Epithelial cell of esophagus (primary cell): ENCODE results near the gene LRRC8B.
"Not testable (repeated sequence)": the region's sequence is repeated elsewhere in the genome, so short reads cannot be mapped to it uniquely, and the experiment has no call there.

ENCODE experiments used
- DNase-seq: peaks from one replicate; pipeline ENCODE4 v3.0.0; 2010; ENCODE audit warnings: low read depth
- H3K4me3 ChIP-seq: 2 replicates; pipeline ENCODE4 v1.5.1; 2011; ENCODE audit warnings: mild to moderate bottlenecking, low read length, control low read depth
- CTCF ChIP-seq: IDR thresholded peaks from 2 replicates; pipeline ENCODE4 v1.5.1; 2011; ENCODE audit warnings: low read depth, mild to moderate bottlenecking, low read length, control low read depth, inconsistent platforms; ENCODE audit not compliant: insufficient read depth; ENCODE audit errors: missing control alignments

The LRRC8B gene

DNA sequence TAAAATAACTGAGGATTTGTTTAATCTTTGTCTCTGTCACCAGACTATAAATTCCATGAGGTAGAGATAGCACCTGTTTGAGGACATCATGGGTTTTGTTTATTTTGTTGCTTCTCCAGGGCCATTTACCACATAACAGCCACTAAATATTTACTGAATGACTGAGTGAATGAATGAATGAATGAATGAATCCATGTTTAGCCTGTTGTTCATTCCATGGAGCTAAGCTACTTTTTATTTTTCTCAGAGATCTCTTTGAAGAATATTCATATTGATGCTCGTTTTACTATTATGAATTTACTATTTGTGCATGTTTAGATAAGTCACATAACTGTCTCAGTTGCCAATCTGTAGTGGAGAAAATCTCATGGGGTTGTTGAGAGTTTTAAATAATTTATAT, 17.7 kb downstream of the LRRC8B start:
- DNase-seq, result no peak
- H3K4me3 ChIP-seq, result no peak overlapping the region
- no peak for TF ChIP-seq CTCF

- DNase-seq, H3K4me3 ChIP-seq: not testable (repeated sequence)
Measured at GRCh38 chr1:89543632-89544031, 19.0 kb downstream of the LRRC8B start.

GRCh38 chr1:89545264-89546038, 20.8 kb downstream of the LRRC8B start:
- H3K4me3 ChIP-seq, result no peak overlapping the region
- DNase-seq, result peak; percentile 79
- no peak for TF ChIP-seq CTCF

- no peak for TF ChIP-seq CTCF
- no peak overlapping the region for H3K4me3 ChIP-seq
- peak; percentile 66 for DNase-seq
Measured at GRCh38 chr1:89546082-89546889, 21.7 kb downstream of the LRRC8B start.

- H3K4me3 ChIP-seq, result no peak overlapping the region
- TF ChIP-seq CTCF, result no peak
- DNase-seq, result no peak
Measured at GRCh38 chr1:89546934-89547562, 22.4 kb downstream of the LRRC8B start.

DNA sequence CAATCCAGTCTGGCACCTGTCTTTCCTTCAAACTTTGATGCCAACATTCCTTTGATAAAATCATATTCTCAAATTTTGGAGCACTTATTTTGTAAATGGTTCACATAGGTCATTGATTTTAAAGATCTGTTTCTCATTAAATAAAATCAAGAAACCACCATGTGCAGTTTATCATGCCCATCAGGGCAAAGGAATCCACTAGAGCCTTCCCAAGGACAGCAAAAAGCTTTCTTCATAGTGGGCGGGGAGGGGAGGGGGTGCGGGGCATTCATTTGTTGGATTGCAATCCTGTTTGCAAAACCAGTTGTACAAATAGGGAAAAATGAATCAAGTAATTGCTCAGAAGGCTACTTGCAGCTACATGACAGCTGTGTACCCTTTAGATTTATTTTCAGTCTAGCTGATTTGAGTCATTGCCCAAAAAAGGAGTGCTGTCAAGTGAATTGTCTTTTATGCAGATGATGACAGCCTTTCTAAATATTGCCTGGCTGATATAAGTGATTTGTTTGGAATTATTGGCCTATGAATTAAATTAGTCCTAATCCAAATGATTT, 23.0 kb downstream of the LRRC8B start:
- TF ChIP-seq CTCF, result no peak
- no peak overlapping the region for H3K4me3 ChIP-seq
- DNase-seq, result peak; percentile 97
